AG09319 (cell line): ENCODE results near the gene TAGLN2.

ENCODE experiments used
- DNase-seq: peaks from one replicate; pipeline ENCODE4 v3.0.0-alpha.2; 2010; ENCODE audit warnings: low read depth; ENCODE audit errors: extremely low read depth
- CTCF ChIP-seq: IDR thresholded peaks from 2 replicates; pipeline ENCODE4 v1.5.1; 2011; ENCODE audit warnings: low read depth, mild to moderate bottlenecking, inconsistent platforms, low read length, moderate library complexity

TAGLN2 gene

GRCh38 chr1:159949123-159949522 is 23.8 kb upstream of the TAGLN2 start:
- TF ChIP-seq CTCF = no peak
- DNase-seq = no peak

- DNase-seq = no peak
- no peak for TF ChIP-seq CTCF
Observed at GRCh38 chr1:159947942-159948341, 22.6 kb upstream of the TAGLN2 start.

GRCh38 chr1:159946242-159947187 is 21.2 kb upstream of the TAGLN2 start:
- TF ChIP-seq CTCF = no peak
- no peak for DNase-seq

- no peak for DNase-seq
- peak; percentile 42 for TF ChIP-seq CTCF
Observed at GRCh38 chr1:159945483-159946241, 20.4 kb upstream of the TAGLN2 start, which contains the start of gene IGSF9. TSS of gene IGSF9 (minus strand) at chr1:159945613. CDS start at chr1:159943454, 2,159 bp downstream.

- DNase-seq = no peak
- no peak for TF ChIP-seq CTCF
Observed at GRCh38 chr1:159944623-159945455, 19.5 kb upstream of the TAGLN2 start.

GRCh38 chr1:159943908-159944622 is 18.8 kb upstream of the TAGLN2 start:
- no peak for DNase-seq
- no peak for TF ChIP-seq CTCF
